ENCODE data around the gene MMP3. TPM values are rescaled to one million over a fixed set of nuclear protein-coding genes. Genes with fewer than 3 reads are reported as not detected.
A peak's percentile ranks its signal among the peaks of the same experiment; 100 is the strongest.
"Not testable (repeated sequence)": the region's sequence is repeated elsewhere in the genome, so short reads cannot be mapped to it uniquely, and the experiment has no call there.

The MMP3 gene
- total RNA-seq, 1 experiment from 2014 or later = not detected

DNA sequence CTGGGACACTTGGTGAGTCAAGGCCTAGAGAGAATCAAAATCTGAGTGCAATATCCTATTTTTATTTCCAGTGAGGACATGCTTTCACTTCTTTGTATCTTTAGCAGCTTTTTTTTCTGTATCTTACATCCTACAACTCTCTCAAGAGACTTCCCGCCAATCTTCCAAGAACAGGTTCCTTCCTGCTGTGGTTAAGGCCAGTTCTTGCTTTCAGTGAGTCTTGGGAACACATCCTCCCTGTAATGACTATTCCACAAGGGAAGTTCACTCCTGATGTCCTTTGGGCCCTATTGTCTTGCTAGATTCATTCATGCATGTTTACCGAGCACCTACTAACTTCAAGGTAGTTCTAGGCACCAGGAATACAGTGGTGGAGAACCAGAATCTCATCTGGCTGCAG is 35.2 kb upstream of the MMP3 start:
- no peak overlapping the region for H3K4me3 ChIP-seq
- no peaks in the 10 kb centered on the region for H3K27me3 ChIP-seq (ENCODE audit: insufficient read depth, low read depth)
- no peak for DNase-seq
- H2AFZ ChIP-seq = no peak overlapping the region
- intact Hi-C loops (cut with micrococcal nuclease; ENCODE audit: unreplicated experiment) = no loop called here
- no peaks in the 10 kb centered on the region for H3K36me3 ChIP-seq (ENCODE audit: low read depth)
- 0 out of 2 replicates have a peak, but pooled peaks cover 5% of the 10 kb centered on the region for H3F3A ChIP-seq (ENCODE audit: insufficient read depth, low read depth)
- H4K20me1 ChIP-seq (ENCODE audit: insufficient read depth) = no peaks in the 10 kb centered on the region
- no peaks in the 10 kb centered on the region for H3K9me3 ChIP-seq (ENCODE audit: insufficient read depth, low read depth)
- H3K27ac ChIP-seq = no peak overlapping the region
- H3K79me2 ChIP-seq (ENCODE audit: low read depth) = no peaks in the 10 kb centered on the region
- H3K4me2 ChIP-seq = no peak overlapping the region
- CTCF ChIA-PET = no interaction called here
- BruUV-seq (replicated peaks) = no TSS peak
- POLR2A ChIA-PET (ENCODE audit: unreplicated experiment) = no interaction called here
- TF ChIP-seq CTCF (conservative IDR thresholded peaks at IDR 0.05) (no peak), EZH2 (IDR thresholded peaks at IDR 0.05; ENCODE audit: low read depth) (no peak)
- no peaks in the 10 kb centered on the region for H3K9me2 ChIP-seq (ENCODE audit: insufficient read depth)
- no peaks in the 10 kb centered on the region for H3K4me1 ChIP-seq (replicated peaks; ENCODE audit: insufficient read depth)

DNA sequence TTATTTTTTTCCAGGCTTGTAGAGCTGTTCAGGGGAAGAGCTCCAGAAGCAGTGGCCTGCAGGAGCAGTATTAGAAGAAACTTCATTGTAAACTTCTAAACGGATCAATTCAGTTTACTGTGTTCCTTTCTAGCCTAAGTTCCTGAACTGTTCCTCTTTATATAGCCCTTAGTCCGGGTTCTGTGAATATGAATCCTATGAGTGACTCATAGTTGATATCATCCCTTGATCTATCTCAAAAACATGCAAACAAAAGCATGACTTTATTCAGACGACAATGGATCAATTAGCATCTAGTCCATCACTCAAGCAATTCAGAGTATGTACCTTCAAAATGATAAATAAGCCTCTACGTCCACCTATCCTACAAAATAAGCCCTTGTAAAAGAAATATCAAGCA is 31.4 kb upstream of the MMP3 start, which contains the start of gene MMP12:
Gene MMP12 (minus strand): TSS at position 131 of the 400 bp plus-strand sequence. CDS start 45 bp downstream, at position 86.
- ChIA-PET POLR2A (ENCODE audit: unreplicated experiment) (no interaction called here), CTCF (no interaction called here)
- H3K9me3 ChIP-seq (ENCODE audit: insufficient read depth, low read depth) = no peaks in the 10 kb centered on the region
- no peaks in the 10 kb centered on the region for H3K36me3 ChIP-seq (ENCODE audit: low read depth)
- no peak within 1 kb of the TSS for H3K4me3 ChIP-seq
- no peak within 1 kb of the TSS for H3K4me2 ChIP-seq
- no peaks in the 10 kb centered on the region for H3K79me2 ChIP-seq (ENCODE audit: low read depth)
- TF ChIP-seq CTCF (conservative IDR thresholded peaks at IDR 0.05) (no peak), EZH2 (IDR thresholded peaks at IDR 0.05; ENCODE audit: low read depth) (no peak)
- H3K27me3 ChIP-seq (ENCODE audit: insufficient read depth, low read depth) = no peaks in the 10 kb centered on the region
- no peak within 1 kb of the TSS for H3K27ac ChIP-seq
- DNase-seq = no peak
- H3K4me1 ChIP-seq (replicated peaks; ENCODE audit: insufficient read depth) = peaks cover 8% of the 10 kb centered on the region
- no peaks in the 10 kb centered on the region for H4K20me1 ChIP-seq (ENCODE audit: insufficient read depth)
- no peaks in the 10 kb centered on the region; the same call in 1 of the 2 replicates for H3F3A ChIP-seq (ENCODE audit: insufficient read depth, low read depth)
- H2AFZ ChIP-seq = no peak within 1 kb of the TSS
- no TSS peak for BruUV-seq (replicated peaks)
- intact Hi-C loops (cut with micrococcal nuclease; ENCODE audit: unreplicated experiment) = loop anchor here (1.0 kb wide), 1 partner anchor 66 kb away; no protein-coding TSS in a partner anchor
- H3K9me2 ChIP-seq (ENCODE audit: insufficient read depth) = no peaks in the 10 kb centered on the region

- BruUV-seq (replicated peaks); H3K27me3 ChIP-seq (ENCODE audit: insufficient read depth, low read depth); H3K4me3 ChIP-seq; H3K9me2 ChIP-seq (ENCODE audit: insufficient read depth); CTCF ChIA-PET; POLR2A ChIA-PET (ENCODE audit: unreplicated experiment); H3K9me3 ChIP-seq (ENCODE audit: insufficient read depth, low read depth); H2AFZ ChIP-seq; H3K36me3 ChIP-seq (ENCODE audit: low read depth); H4K20me1 ChIP-seq (ENCODE audit: insufficient read depth); H3K79me2 ChIP-seq (ENCODE audit: low read depth); intact Hi-C loops (cut with micrococcal nuclease; ENCODE audit: unreplicated experiment): not testable (repeated sequence)
- DNase-seq = peak; percentile 3 to 77
- peak overlapping the region; percentile 60 for H3K27ac ChIP-seq
- H3K4me2 ChIP-seq = peak overlapping the region; percentile 9; the same call in 1 of the 2 replicates
- peaks cover 12% of the 10 kb centered on the region for H3F3A ChIP-seq (ENCODE audit: insufficient read depth, low read depth)
- H3K4me1 ChIP-seq (replicated peaks; ENCODE audit: insufficient read depth) = peaks cover 29% of the 10 kb centered on the region
Measured at GRCh38 chr11:102869354-102869964, 26.1 kb upstream of the MMP3 start.

DNA sequence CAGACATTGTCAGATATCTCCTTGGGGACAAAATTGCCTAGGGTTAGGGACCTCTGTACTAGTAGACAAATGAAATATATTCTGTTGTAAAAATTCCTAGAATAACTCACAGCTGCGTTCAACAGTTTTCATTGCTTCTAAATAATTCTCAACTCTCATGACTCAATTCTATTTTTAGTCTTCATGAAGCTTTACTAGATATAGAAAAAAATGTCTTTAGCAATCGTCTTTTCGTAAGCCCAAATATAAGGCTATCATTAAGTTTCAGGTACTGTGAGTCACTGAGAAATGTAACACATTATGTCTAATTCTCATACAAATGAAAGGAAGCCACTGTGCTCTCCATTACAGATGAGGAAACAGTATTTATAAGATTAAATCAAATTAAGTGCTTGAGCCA is 24.9 kb upstream of the MMP3 start:
- peak in 1 of 2 experiments; percentile 75 for DNase-seq
- no peaks in the 10 kb centered on the region for H3K9me2 ChIP-seq (ENCODE audit: insufficient read depth)
- H3K27me3 ChIP-seq (ENCODE audit: insufficient read depth, low read depth) = no peaks in the 10 kb centered on the region
- no peaks in the 10 kb centered on the region for H4K20me1 ChIP-seq (ENCODE audit: insufficient read depth)
- intact Hi-C loops (cut with micrococcal nuclease; ENCODE audit: unreplicated experiment) = no loop called here
- ChIA-PET POLR2A (ENCODE audit: unreplicated experiment) (no interaction called here), CTCF (no interaction called here)
- H3K4me1 ChIP-seq (replicated peaks; ENCODE audit: insufficient read depth) = peaks cover 29% of the 10 kb centered on the region
- TF ChIP-seq CTCF (conservative IDR thresholded peaks at IDR 0.05) (no peak), EZH2 (IDR thresholded peaks at IDR 0.05; ENCODE audit: low read depth) (no peak)
- H3K79me2 ChIP-seq (ENCODE audit: low read depth) = no peaks in the 10 kb centered on the region
- H3F3A ChIP-seq (ENCODE audit: insufficient read depth, low read depth) = peaks cover 12% of the 10 kb centered on the region
- H2AFZ ChIP-seq = no peak overlapping the region
- no peak overlapping the region for H3K4me2 ChIP-seq
- H3K4me3 ChIP-seq = no peak overlapping the region
- H3K9me3 ChIP-seq (ENCODE audit: insufficient read depth, low read depth) = no peaks in the 10 kb centered on the region
- H3K36me3 ChIP-seq (ENCODE audit: low read depth) = no peaks in the 10 kb centered on the region
- no TSS peak for BruUV-seq (replicated peaks)
- H3K27ac ChIP-seq = peak overlapping the region; percentile 60

All from PC-9 (cell line).